Left ventricle myocardium inferior (tissue), 1 donor: ENCODE data around the gene CPD. TPM values are rescaled to one million over a fixed set of nuclear protein-coding genes. Genes with fewer than 3 reads are reported as not detected.
"Not testable (repeated sequence)": the region's sequence is repeated elsewhere in the genome, so short reads cannot be mapped to it uniquely, and the experiment has no call there.

Experiments used
- DNase-seq: peaks from one replicate; pipeline ENCODE4 v3.0.0-alpha.2; 2020
- H3K27ac ChIP-seq: fragments of 200-600 bp; replicated peaks from 2 replicates; pipeline ENCODE4 v1.8.0; 2021
- H3K27me3 ChIP-seq: fragments of 200-600 bp; 2 replicates; pipeline ENCODE4 v1.8.0; 2021; ENCODE audit warnings: low read depth
- H3K36me3 ChIP-seq: fragments of 200-600 bp; 2 replicates; pipeline ENCODE4 v1.8.0; 2021
- H3K4me1 ChIP-seq: fragments of 200-600 bp; 2 replicates; pipeline ENCODE4 v1.8.0; 2021
- H3K4me3 ChIP-seq: fragments of 200-600 bp; 2 replicates; pipeline ENCODE4 v1.8.0; 2021; ENCODE audit warnings: mild to moderate bottlenecking, moderate library complexity
- H3K9me3 ChIP-seq: fragments of 200-600 bp; replicated peaks from 2 replicates; pipeline ENCODE4 v1.8.0; 2021
- intact Hi-C: fragments of 100-400 bp; cut with micrococcal nuclease; formaldehyde crosslinking; loops from one replicate; pipeline ENCODE4 v1.11.0; 2022
- total RNA-seq: library from RNA; stranded (reverse); fragmentation: NEBNext Ultra II Directional; extraction: Animal tissue kit (Norgen Biotek cat#: 25700); gene quantifications from one replicate; pipeline ENCODE4 v1.2.1, GENCODE V29; 2021
- TF ChIP-seq, protein P1 (sequence below): fragments of 200-600 bp; IDR thresholded peaks from 2 replicates; pipeline ENCODE4 v1.8.0; 2021; ENCODE audit warnings: antibody characterized with exemption, mild to moderate bottlenecking, borderline replicate concordance
- donor health status: DM: no; HTN: yes; CAD: no; lungs with severe emphysema.

Gene CPD
- total RNA-seq, 1 donor from 2014 or later = 19.3 TPM

DNA sequence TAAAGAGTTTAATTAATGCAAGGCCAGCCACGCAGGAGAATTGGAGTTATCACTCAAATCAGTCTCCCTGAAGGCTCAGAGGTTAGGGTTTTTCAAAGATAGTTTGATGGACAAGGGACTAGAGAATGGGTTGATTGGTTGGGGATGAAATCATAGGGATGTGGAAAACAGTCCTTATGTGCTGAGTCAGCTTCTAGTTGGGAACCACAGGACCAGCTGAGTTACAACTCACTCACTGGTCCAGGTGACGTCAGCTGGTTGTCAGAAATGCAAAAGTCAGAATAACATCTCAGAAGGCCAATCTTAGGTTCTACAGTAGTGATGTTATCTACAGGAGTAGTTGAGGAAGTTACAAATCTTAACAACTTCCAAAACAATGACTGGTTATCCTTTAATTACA, 47.6 kb downstream of the CPD start:
- intact Hi-C loops = no loop called here
- peaks cover 6% of the 10 kb centered on the region for H3K4me1 ChIP-seq
- DNase-seq = no peak
- H3K27ac ChIP-seq = no peak overlapping the region
- H3K4me3 ChIP-seq = no peak overlapping the region
- H3K9me3 ChIP-seq = no peaks in the 10 kb centered on the region
- TF ChIP-seq, protein P1, sequence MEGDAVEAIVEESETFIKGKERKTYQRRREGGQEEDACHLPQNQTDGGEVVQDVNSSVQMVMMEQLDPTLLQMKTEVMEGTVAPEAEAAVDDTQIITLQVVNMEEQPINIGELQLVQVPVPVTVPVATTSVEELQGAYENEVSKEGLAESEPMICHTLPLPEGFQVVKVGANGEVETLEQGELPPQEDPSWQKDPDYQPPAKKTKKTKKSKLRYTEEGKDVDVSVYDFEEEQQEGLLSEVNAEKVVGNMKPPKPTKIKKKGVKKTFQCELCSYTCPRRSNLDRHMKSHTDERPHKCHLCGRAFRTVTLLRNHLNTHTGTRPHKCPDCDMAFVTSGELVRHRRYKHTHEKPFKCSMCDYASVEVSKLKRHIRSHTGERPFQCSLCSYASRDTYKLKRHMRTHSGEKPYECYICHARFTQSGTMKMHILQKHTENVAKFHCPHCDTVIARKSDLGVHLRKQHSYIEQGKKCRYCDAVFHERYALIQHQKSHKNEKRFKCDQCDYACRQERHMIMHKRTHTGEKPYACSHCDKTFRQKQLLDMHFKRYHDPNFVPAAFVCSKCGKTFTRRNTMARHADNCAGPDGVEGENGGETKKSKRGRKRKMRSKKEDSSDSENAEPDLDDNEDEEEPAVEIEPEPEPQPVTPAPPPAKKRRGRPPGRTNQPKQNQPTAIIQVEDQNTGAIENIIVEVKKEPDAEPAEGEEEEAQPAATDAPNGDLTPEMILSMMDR = no peak
- no peaks in the 10 kb centered on the region for H3K27me3 ChIP-seq
- H3K36me3 ChIP-seq = peaks cover 44% of the 10 kb centered on the region

DNA sequence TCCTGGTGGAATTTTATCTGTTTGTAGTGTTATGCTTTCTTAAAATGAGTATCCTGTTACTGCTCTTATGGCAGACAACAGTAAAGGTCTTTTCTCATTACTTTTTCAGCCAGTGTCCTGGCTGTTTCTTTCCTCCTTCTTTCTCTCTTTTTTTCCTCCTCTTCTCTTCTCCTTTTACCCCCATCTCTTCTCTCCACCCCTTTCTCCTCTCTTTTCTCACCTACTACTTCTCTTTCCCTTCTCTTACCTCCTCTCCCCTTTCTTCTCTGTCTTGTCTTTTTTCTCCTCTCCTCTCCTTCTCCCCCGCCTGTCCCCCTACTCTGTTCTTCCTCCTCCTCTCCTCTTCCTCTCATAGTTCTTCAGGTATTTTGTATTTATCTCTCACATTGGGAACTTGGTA, 48.9 kb downstream of the CPD start:
- peaks cover 42% of the 10 kb centered on the region for H3K36me3 ChIP-seq
- intact Hi-C loops = no loop called here
- peaks cover 6% of the 10 kb centered on the region for H3K4me1 ChIP-seq
- no peak overlapping the region for H3K4me3 ChIP-seq
- H3K9me3 ChIP-seq = no peaks in the 10 kb centered on the region
- H3K27ac ChIP-seq = no peak overlapping the region
- DNase-seq = no peak
- H3K27me3 ChIP-seq = no peaks in the 10 kb centered on the region
- TF ChIP-seq, protein P1 = no peak

DNA sequence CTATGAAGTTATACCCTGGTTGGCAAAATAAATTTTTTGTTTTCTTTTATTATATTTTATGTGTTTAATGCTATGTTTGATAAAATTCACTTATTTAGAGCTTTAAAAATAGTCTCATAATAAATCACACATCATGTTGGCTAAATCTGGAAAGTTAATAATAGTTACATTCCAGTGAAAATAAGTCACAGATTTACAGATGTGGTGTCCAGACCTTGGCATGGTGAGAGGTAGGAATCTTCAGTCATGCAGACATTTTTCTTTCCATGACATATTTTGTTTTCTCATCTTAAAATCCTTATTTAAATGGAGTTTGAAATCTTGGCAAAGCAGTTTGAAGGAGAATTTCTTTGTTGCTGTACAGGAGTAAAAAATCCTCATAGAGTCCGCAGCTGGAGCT, 50.4 kb downstream of the CPD start:
- peaks cover 11% of the 10 kb centered on the region for H3K4me1 ChIP-seq
- H3K4me3 ChIP-seq = no peak overlapping the region
- H3K9me3 ChIP-seq = no peaks in the 10 kb centered on the region
- H3K27me3 ChIP-seq = no peaks in the 10 kb centered on the region
- H3K27ac ChIP-seq = no peak overlapping the region
- no peak for DNase-seq
- intact Hi-C loops = no loop called here
- TF ChIP-seq, protein P1 = no peak
- peaks cover 39% of the 10 kb centered on the region for H3K36me3 ChIP-seq

DNA sequence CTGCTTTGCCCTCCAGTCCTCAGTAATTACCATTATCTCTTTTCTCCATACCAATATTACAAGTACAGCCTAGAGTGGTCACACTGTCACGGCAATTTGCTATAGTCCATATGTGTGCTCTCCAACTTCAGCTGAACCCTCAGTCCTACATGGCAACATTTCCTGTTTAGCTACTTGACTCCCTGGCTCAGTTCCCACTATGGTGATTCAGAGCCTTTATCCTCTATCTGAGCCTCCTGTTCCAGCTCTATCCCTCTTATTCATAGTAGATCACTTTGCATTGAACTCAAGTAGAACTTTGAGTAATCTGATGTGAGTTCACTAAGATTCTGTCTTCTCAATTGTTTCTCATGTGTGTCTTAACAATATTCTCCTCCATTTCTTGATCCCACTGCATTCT, 54.8 kb downstream of the CPD start:
- H3K9me3 ChIP-seq = no peaks in the 10 kb centered on the region
- peaks cover 47% of the 10 kb centered on the region for H3K36me3 ChIP-seq
- H3K27me3 ChIP-seq = no peaks in the 10 kb centered on the region
- DNase-seq = no peak
- no peak overlapping the region for H3K4me3 ChIP-seq
- H3K4me1 ChIP-seq = peaks cover 11% of the 10 kb centered on the region
- intact Hi-C loops = no loop called here
- no peak overlapping the region for H3K27ac ChIP-seq
- TF ChIP-seq, protein P1 = no peak

DNA sequence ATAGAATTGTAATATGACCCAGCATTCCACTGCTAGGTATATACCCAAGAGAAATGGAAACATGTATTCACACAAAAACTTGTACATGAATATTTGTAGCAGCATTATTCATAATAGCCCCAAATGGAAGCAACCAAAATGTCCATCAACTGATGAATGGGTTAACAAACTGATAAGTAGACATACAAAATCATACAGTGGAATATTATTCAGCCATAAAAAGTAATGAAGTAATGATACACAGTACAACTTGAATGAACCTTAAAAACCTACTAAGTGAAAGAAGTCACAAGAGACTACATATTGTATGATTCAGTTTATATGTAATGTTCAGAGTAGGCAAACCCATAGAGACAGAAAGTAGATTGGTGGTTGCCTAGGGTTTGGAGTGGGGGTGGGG, 58.0 kb downstream of the CPD start:
- no peak for DNase-seq
- peaks cover 6% of the 10 kb centered on the region for H3K4me1 ChIP-seq
- H3K27me3 ChIP-seq = no peaks in the 10 kb centered on the region
- TF ChIP-seq, protein P1 = no peak
- no peak overlapping the region for H3K4me3 ChIP-seq
- H3K27ac ChIP-seq = no peak overlapping the region
- no peaks in the 10 kb centered on the region for H3K9me3 ChIP-seq
- peaks cover 51% of the 10 kb centered on the region for H3K36me3 ChIP-seq
- intact Hi-C loops = no loop called here

DNA sequence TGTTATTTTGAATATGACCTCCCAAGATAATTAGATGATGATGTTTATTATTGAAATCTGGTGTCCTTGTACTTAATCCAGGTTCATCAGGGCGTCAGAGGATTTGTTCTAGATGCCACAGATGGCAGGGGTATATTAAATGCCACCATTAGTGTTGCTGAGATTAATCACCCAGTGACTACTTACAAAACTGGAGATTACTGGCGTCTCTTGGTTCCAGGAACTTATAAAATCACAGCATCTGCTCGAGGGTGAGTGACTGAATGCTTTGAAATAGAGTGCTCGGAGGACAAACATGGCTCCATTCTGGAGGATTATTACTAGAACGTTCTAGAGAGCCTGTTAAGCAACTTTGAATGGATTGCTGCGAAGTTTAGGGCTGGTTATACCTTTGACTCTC, 65.0 kb downstream of the CPD start:
- Histone ChIP-seq H3K4me3 (no peak overlapping the region), H3K4me1 (no peaks in the 10 kb centered on the region), H3K9me3 (no peaks in the 10 kb centered on the region), H3K27me3 (no peaks in the 10 kb centered on the region), H3K36me3 (peaks cover 40% of the 10 kb centered on the region), H3K27ac (no peak overlapping the region)
- DNase-seq = no peak
- TF ChIP-seq, protein P1 = no peak
- intact Hi-C loops = no loop called here

DNA sequence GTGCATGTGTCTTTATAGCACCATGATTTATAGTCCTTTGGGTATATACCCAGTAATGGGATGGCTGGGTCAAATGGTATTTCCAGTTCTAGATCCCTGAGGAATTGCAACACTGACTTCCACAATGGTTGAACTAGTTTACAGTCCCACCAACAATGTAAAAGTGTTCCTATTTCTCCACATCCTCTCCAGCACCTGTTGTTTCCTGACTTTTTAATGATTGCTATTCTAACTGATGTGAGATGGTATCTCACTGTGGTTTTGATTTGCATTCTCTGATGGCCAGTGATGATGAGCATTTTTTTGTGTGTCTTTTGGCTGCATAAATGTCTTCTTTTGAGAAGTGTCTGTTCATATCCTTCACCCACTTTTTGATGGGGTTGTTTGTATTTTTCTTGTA, 67.9 kb downstream of the CPD start:
- intact Hi-C loops, H3K27ac ChIP-seq: not testable (repeated sequence)

More for the DNA sequence above, 67.9 kb downstream of the CPD start:
- not testable (repeated sequence) for H3K4me3 ChIP-seq, H3K9me3 ChIP-seq, H3K4me1 ChIP-seq, DNase-seq, H3K27me3 ChIP-seq
- H3K36me3 ChIP-seq = peaks cover 50% of the 10 kb centered on the region
